NCI-H1092 (cell line): ENCODE measurements around the gene FSTL4.

ENCODE experiments used
- DNase-seq: peaks from one replicate; lab custom pipeline; 2025; lab: John Stamatoyannopoulos, UW

The FSTL4 gene

GRCh38 chr5:133321833-133322420, 290.4 kb downstream of the FSTL4 start:
- DNase-seq: no peak

- DNase-seq: no peak
Measured at GRCh38 chr5:133321286-133321832, 291.0 kb downstream of the FSTL4 start.

GRCh38 chr5:133319905-133320520, 292.3 kb downstream of the FSTL4 start:
- DNase-seq: no peak

GRCh38 chr5:133319244-133319643, 293.1 kb downstream of the FSTL4 start:
- DNase-seq: no peak

GRCh38 chr5:133317558-133317957, 294.8 kb downstream of the FSTL4 start:
- DNase-seq: no peak

- no peak for DNase-seq
Measured at GRCh38 chr5:133316346-133317343, 295.7 kb downstream of the FSTL4 start.

GRCh38 chr5:133314086-133314485, 298.3 kb downstream of the FSTL4 start:
- DNase-seq: no peak

- no peak for DNase-seq
Measured at GRCh38 chr5:133311176-133311575, 301.2 kb downstream of the FSTL4 start.

GRCh38 chr5:133309984-133310621, 302.2 kb downstream of the FSTL4 start:
- no peak for DNase-seq

- DNase-seq: no peak
Measured at GRCh38 chr5:133309166-133309795, 303.1 kb downstream of the FSTL4 start.

- no peak for DNase-seq
Measured at GRCh38 chr5:133307275-133307674, 305.1 kb downstream of the FSTL4 start.

- no peak for DNase-seq
Measured at GRCh38 chr5:133304707-133305216, 307.6 kb downstream of the FSTL4 start.

- DNase-seq: no peak
Measured at GRCh38 chr5:133304178-133304577, 308.2 kb downstream of the FSTL4 start.

GRCh38 chr5:133303298-133303697, 309.0 kb downstream of the FSTL4 start:
- no peak for DNase-seq

GRCh38 chr5:133299728-133300127, 312.6 kb downstream of the FSTL4 start:
- DNase-seq: no peak

- no peak for DNase-seq
Measured at GRCh38 chr5:133299021-133299420, 313.3 kb downstream of the FSTL4 start.

GRCh38 chr5:133298447-133298846, 313.9 kb downstream of the FSTL4 start:
- no peak for DNase-seq

GRCh38 chr5:133297293-133297692, 315.0 kb downstream of the FSTL4 start:
- DNase-seq: no peak

GRCh38 chr5:133296624-133297023, 315.7 kb downstream of the FSTL4 start:
- no peak for DNase-seq

- no peak for DNase-seq
Measured at GRCh38 chr5:133295520-133295919, 316.8 kb downstream of the FSTL4 start.

- DNase-seq: no peak
Measured at GRCh38 chr5:133294380-133294779, 318.0 kb downstream of the FSTL4 start.
